ENCODE data around the gene ZNF81. TPM values are rescaled to one million over a fixed set of nuclear protein-coding genes. Genes with fewer than 3 reads are reported as not detected.

The ZNF81 gene
- total and polyA plus RNA-seq, 2 of the 13 experiments (the other 11 are each of a cell fraction or from before 2014, with no cell fraction given): 1.4 to 3.2 TPM

DNA sequence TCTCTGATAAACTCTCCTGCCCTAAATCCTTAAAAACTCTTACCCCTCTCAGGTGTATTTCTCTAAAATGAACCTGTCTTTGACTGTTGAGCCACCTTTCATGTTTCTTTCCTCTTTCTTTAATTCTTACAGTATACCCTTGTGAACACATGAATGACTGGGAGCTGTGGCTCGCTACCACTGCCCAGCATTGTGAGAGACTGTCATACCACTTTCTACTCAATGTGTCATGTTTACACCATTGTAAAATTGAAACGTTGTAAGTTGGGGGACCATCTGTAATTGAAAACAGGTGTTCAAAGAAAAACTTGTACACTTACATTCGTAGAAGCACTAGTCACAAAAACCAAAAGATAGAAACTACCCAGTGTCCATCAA lies 100.2 kb downstream of the ZNF81 start:
- DNase-seq (ENCODE audit: low spot score): no peak
- no peak overlapping the region for H3K9ac ChIP-seq (ENCODE audit: insufficient read depth, low read depth, low read length)
- no peaks in the 10 kb centered on the region for H3K36me3 ChIP-seq (replicated peaks in 1 of 2; ENCODE audit: control insufficient read depth in 1 of 2, insufficient read depth in 2 of 2, low read length in 2 of 2)
- no peak for FAIRE-seq
- H3K27me3 ChIP-seq (ENCODE audit: control insufficient read depth in 1 of 2, insufficient read depth in 2 of 2, low read length in 2 of 2): no peaks in the 10 kb centered on the region
- H3K4me1 ChIP-seq (ENCODE audit: insufficient read depth, low read length): no peaks in the 10 kb centered on the region
- no peak overlapping the region for H2AFZ ChIP-seq (ENCODE audit: low read length)
- BruUV-seq (replicated peaks): no TSS peak
- in situ Hi-C loops (cut with HindIII; ENCODE audit: extremely low pct_ligation_motif_present, low pct_unique_long_range_greater_than_20kb): no loop called here
- H3K4me3 ChIP-seq (replicated peaks in 1 of 3; ENCODE audit: insufficient read depth in 1 of 3, low read depth in 2 of 3, low read length in 3 of 3): no peak overlapping the region
- TF ChIP-seq ZFP62 (CRISPR knock-in tag; IDR thresholded peaks at IDR 0.05): no peak
- TF ChIP-seq MBD4 (IDR thresholded peaks at IDR 0.05; ENCODE audit: borderline replicate concordance, low read length): no peak
- TF ChIP-seq, protein P1, sequence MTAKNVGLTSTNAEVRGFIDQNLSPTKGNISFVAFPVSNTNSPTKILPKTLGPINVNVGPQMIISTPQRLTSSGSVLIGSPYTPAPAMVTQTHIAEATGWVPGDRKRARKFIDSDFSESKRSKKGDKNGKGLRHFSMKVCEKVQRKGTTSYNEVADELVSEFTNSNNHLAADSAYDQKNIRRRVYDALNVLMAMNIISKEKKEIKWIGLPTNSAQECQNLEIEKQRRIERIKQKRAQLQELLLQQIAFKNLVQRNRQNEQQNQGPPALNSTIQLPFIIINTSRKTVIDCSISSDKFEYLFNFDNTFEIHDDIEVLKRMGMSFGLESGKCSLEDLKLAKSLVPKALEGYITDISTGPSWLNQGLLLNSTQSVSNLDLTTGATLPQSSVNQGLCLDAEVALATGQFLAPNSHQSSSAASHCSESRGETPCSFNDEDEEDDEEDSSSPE (CRISPR knock-in tag; IDR thresholded peaks at IDR 0.05): no peak
- TF ChIP-seq, protein P2, sequence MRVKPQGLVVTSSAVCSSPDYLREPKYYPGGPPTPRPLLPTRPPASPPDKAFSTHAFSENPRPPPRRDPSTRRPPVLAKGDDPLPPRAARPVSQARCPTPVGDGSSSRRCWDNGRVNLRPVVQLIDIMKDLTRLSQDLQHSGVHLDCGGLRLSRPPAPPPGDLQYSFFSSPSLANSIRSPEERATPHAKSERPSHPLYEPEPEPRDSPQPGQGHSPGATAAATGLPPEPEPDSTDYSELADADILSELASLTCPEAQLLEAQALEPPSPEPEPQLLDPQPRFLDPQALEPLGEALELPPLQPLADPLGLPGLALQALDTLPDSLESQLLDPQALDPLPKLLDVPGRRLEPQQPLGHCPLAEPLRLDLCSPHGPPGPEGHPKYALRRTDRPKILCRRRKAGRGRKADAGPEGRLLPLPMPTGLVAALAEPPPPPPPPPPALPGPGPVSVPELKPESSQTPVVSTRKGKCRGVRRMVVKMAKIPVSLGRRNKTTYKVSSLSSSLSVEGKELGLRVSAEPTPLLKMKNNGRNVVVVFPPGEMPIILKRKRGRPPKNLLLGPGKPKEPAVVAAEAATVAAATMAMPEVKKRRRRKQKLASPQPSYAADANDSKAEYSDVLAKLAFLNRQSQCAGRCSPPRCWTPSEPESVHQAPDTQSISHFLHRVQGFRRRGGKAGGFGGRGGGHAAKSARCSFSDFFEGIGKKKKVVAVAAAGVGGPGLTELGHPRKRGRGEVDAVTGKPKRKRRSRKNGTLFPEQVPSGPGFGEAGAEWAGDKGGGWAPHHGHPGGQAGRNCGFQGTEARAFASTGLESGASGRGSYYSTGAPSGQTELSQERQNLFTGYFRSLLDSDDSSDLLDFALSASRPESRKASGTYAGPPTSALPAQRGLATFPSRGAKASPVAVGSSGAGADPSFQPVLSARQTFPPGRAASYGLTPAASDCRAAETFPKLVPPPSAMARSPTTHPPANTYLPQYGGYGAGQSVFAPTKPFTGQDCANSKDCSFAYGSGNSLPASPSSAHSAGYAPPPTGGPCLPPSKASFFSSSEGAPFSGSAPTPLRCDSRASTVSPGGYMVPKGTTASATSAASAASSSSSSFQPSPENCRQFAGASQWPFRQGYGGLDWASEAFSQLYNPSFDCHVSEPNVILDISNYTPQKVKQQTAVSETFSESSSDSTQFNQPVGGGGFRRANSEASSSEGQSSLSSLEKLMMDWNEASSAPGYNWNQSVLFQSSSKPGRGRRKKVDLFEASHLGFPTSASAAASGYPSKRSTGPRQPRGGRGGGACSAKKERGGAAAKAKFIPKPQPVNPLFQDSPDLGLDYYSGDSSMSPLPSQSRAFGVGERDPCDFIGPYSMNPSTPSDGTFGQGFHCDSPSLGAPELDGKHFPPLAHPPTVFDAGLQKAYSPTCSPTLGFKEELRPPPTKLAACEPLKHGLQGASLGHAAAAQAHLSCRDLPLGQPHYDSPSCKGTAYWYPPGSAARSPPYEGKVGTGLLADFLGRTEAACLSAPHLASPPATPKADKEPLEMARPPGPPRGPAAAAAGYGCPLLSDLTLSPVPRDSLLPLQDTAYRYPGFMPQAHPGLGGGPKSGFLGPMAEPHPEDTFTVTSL (CRISPR knock-in tag; IDR thresholded peaks at IDR 0.05; ENCODE audit: borderline replicate concordance): no peak
- no peak for TF ChIP-seq HDAC2 (CRISPR knock-in tag; IDR thresholded peaks at IDR 0.05)
- no peak for TF ChIP-seq ZNF550 (CRISPR knock-in tag; IDR thresholded peaks at IDR 0.05; ENCODE audit: borderline replicate concordance)
- TF ChIP-seq, protein P3, sequence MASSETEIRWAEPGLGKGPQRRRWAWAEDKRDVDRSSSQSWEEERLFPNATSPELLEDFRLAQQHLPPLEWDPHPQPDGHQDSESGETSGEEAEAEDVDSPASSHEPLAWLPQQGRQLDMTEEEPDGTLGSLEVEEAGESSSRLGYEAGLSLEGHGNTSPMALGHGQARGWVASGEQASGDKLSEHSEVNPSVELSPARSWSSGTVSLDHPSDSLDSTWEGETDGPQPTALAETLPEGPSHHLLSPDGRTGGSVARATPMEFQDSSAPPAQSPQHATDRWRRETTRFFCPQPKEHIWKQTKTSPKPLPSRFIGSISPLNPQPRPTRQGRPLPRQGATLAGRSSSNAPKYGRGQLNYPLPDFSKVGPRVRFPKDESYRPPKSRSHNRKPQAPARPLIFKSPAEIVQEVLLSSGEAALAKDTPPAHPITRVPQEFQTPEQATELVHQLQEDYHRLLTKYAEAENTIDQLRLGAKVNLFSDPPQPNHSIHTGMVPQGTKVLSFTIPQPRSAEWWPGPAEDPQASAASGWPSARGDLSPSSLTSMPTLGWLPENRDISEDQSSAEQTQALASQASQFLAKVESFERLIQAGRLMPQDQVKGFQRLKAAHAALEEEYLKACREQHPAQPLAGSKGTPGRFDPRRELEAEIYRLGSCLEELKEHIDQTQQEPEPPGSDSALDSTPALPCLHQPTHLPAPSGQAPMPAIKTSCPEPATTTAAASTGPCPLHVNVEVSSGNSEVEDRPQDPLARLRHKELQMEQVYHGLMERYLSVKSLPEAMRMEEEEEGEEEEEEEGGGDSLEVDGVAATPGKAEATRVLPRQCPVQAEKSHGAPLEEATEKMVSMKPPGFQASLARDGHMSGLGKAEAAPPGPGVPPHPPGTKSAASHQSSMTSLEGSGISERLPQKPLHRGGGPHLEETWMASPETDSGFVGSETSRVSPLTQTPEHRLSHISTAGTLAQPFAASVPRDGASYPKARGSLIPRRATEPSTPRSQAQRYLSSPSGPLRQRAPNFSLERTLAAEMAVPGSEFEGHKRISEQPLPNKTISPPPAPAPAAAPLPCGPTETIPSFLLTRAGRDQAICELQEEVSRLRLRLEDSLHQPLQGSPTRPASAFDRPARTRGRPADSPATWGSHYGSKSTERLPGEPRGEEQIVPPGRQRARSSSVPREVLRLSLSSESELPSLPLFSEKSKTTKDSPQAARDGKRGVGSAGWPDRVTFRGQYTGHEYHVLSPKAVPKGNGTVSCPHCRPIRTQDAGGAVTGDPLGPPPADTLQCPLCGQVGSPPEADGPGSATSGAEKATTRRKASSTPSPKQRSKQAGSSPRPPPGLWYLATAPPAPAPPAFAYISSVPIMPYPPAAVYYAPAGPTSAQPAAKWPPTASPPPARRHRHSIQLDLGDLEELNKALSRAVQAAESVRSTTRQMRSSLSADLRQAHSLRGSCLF (CRISPR knock-in tag; IDR thresholded peaks at IDR 0.05; ENCODE audit: borderline replicate concordance): no peak
- TF ChIP-seq JDP2 (CRISPR knock-in tag; IDR thresholded peaks at IDR 0.05; ENCODE audit: borderline replicate concordance): no peak
- no peak for TF ChIP-seq SP140L (CRISPR knock-in tag; IDR thresholded peaks at IDR 0.05; ENCODE audit: borderline replicate concordance)
- TF ChIP-seq, protein P4, sequence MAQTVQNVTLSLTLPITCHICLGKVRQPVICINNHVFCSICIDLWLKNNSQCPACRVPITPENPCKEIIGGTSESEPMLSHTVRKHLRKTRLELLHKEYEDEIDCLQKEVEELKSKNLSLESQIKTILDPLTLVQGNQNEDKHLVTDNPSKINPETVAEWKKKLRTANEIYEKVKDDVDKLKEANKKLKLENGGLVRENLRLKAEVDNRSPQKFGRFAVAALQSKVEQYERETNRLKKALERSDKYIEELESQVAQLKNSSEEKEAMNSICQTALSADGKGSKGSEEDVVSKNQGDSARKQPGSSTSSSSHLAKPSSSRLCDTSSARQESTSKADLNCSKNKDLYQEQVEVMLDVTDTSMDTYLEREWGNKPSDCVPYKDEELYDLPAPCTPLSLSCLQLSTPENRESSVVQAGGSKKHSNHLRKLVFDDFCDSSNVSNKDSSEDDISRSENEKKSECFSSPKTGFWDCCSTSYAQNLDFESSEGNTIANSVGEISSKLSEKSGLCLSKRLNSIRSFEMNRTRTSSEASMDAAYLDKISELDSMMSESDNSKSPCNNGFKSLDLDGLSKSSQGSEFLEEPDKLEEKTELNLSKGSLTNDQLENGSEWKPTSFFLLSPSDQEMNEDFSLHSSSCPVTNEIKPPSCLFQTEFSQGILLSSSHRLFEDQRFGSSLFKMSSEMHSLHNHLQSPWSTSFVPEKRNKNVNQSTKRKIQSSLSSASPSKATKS (CRISPR knock-in tag; IDR thresholded peaks at IDR 0.05): no peak
- no peak for TF ChIP-seq WIZ (CRISPR knock-in tag; IDR thresholded peaks at IDR 0.05)
- no peak for TF ChIP-seq GTF2F1 (IDR thresholded peaks at IDR 0.05; ENCODE audit: low read length)
- H3K27ac ChIP-seq (ENCODE audit: extremely low read length, insufficient read depth, low read length): no peak overlapping the region
- H3K9me3 ChIP-seq (ENCODE audit: low read length): no peaks in the 10 kb centered on the region
- CTCF ChIA-PET (ENCODE audit: low intra/inter-chr PET ratio, low total read pairs): no interaction called here
- ATAC-seq: no peak
- intact Hi-C loops (cut with micrococcal nuclease; ENCODE audit: unreplicated experiment): no loop called here
- no peaks in the 10 kb centered on the region for H3K79me2 ChIP-seq (ENCODE audit: insufficient read depth, low read length)
- no peaks in the 10 kb centered on the region for H4K20me1 ChIP-seq (ENCODE audit: insufficient read depth, low read length)
- 37% methylated on average over 3 of the region's 3 CpGs for WGBS (ENCODE audit: low lambda C conversion rate)
- no peak overlapping the region for H3K4me2 ChIP-seq (ENCODE audit: low read depth, low read length)
- POLR2A ChIA-PET: no interaction called here
